ENCODE data around the gene REV3L.
A peak's percentile ranks its signal among the peaks of the same experiment; 100 is the strongest.

REV3L gene

GRCh38 chr6:111430605-111431376 lies 52.2 kb downstream of the REV3L start:
- H3K36me3 ChIP-seq (ENCODE audit: control insufficient read depth in 2 of 2, insufficient read depth in 2 of 2, low read length in 2 of 2) = no peaks in the 10 kb centered on the region
- no peaks in the 10 kb centered on the region for H3K27me3 ChIP-seq (ENCODE audit: control insufficient read depth in 2 of 2, insufficient read depth in 2 of 2, low read length in 2 of 2)
- H3K27ac ChIP-seq (ENCODE audit: low read depth in 2 of 2, low read length in 2 of 2) = no peak overlapping the region
- no peaks in the 10 kb centered on the region for H3K9me3 ChIP-seq (ENCODE audit: control insufficient read depth in 2 of 2, low read length in 2 of 2)
- H3K4me3 ChIP-seq (ENCODE audit: low read length in 2 of 2) = no peak overlapping the region
- H3K4me1 ChIP-seq (ENCODE audit: control insufficient read depth in 2 of 2, insufficient read depth in 2 of 2, low read length in 2 of 2) = peaks cover 4 to 6% of the 10 kb centered on the region in 2 donors
- H3K9ac ChIP-seq (ENCODE audit: low read depth in 1 of 2, low read length in 2 of 2) = no peak overlapping the region

GRCh38 chr6:111429571-111429970 lies 53.4 kb downstream of the REV3L start:
- Histone ChIP-seq H3K9me3 (ENCODE audit: control insufficient read depth in 2 of 2, low read length in 2 of 2) (no peaks in the 10 kb centered on the region), H3K4me1 (ENCODE audit: control insufficient read depth in 2 of 2, insufficient read depth in 2 of 2, low read length in 2 of 2) (peaks cover 4 to 6% of the 10 kb centered on the region in 2 donors), H3K9ac (ENCODE audit: low read depth in 1 of 2, low read length in 2 of 2) (no peak overlapping the region), H3K27ac (ENCODE audit: low read depth in 2 of 2, low read length in 2 of 2) (no peak overlapping the region), H3K36me3 (ENCODE audit: control insufficient read depth in 2 of 2, insufficient read depth in 2 of 2, low read length in 2 of 2) (no peaks in the 10 kb centered on the region), H3K27me3 (ENCODE audit: control insufficient read depth in 2 of 2, insufficient read depth in 2 of 2, low read length in 2 of 2) (no peaks in the 10 kb centered on the region), H3K4me3 (ENCODE audit: low read length in 2 of 2) (no peak overlapping the region)

- Histone ChIP-seq H3K27me3 (ENCODE audit: control insufficient read depth in 2 of 2, insufficient read depth in 2 of 2, low read length in 2 of 2) (no peaks in the 10 kb centered on the region), H3K4me3 (ENCODE audit: low read length in 2 of 2) (no peak overlapping the region), H3K9me3 (ENCODE audit: control insufficient read depth in 2 of 2, low read length in 2 of 2) (no peaks in the 10 kb centered on the region), H3K36me3 (ENCODE audit: control insufficient read depth in 2 of 2, insufficient read depth in 2 of 2, low read length in 2 of 2) (no peaks in the 10 kb centered on the region), H3K27ac (ENCODE audit: low read depth in 2 of 2, low read length in 2 of 2) (no peak overlapping the region), H3K9ac (ENCODE audit: low read depth in 1 of 2, low read length in 2 of 2) (no peak overlapping the region), H3K4me1 (ENCODE audit: control insufficient read depth in 2 of 2, insufficient read depth in 2 of 2, low read length in 2 of 2) (peaks cover 11 to 12% of the 10 kb centered on the region in 2 donors)
Measured at GRCh38 chr6:111428811-111429210, 54.2 kb downstream of the REV3L start.

GRCh38 chr6:111427341-111428116 lies 55.5 kb downstream of the REV3L start:
- Histone ChIP-seq H3K9me3 (ENCODE audit: control insufficient read depth in 2 of 2, low read length in 2 of 2) (no peaks in the 10 kb centered on the region), H3K4me3 (ENCODE audit: low read length in 2 of 2) (no peak overlapping the region), H3K4me1 (ENCODE audit: control insufficient read depth in 2 of 2, insufficient read depth in 2 of 2, low read length in 2 of 2) (peaks cover 12 to 15% of the 10 kb centered on the region in 2 donors), H3K27me3 (ENCODE audit: control insufficient read depth in 2 of 2, insufficient read depth in 2 of 2, low read length in 2 of 2) (no peaks in the 10 kb centered on the region), H3K36me3 (ENCODE audit: control insufficient read depth in 2 of 2, insufficient read depth in 2 of 2, low read length in 2 of 2) (no peaks in the 10 kb centered on the region), H3K9ac (ENCODE audit: low read depth in 1 of 2, low read length in 2 of 2) (no peak overlapping the region), H3K27ac (ENCODE audit: low read depth in 2 of 2, low read length in 2 of 2) (no peak overlapping the region)

- H3K4me3 ChIP-seq (ENCODE audit: low read length in 2 of 2) = no peak overlapping the region
- H3K36me3 ChIP-seq (ENCODE audit: control insufficient read depth in 2 of 2, insufficient read depth in 2 of 2, low read length in 2 of 2) = no peaks in the 10 kb centered on the region
- no peaks in the 10 kb centered on the region for H3K27me3 ChIP-seq (ENCODE audit: control insufficient read depth in 2 of 2, insufficient read depth in 2 of 2, low read length in 2 of 2)
- no peaks in the 10 kb centered on the region for H3K9me3 ChIP-seq (ENCODE audit: control insufficient read depth in 2 of 2, low read length in 2 of 2)
- H3K27ac ChIP-seq (ENCODE audit: low read depth in 2 of 2, low read length in 2 of 2) = peak overlapping the region; percentile 5 to 27
- no peak overlapping the region for H3K9ac ChIP-seq (ENCODE audit: low read depth in 1 of 2, low read length in 2 of 2)
- H3K4me1 ChIP-seq (ENCODE audit: control insufficient read depth in 2 of 2, insufficient read depth in 2 of 2, low read length in 2 of 2) = peaks cover 11 to 15% of the 10 kb centered on the region in 2 donors
Measured at GRCh38 chr6:111423960-111424846, 58.8 kb downstream of the REV3L start.

GRCh38 chr6:111423055-111423633 lies 59.9 kb downstream of the REV3L start:
- H3K27ac ChIP-seq (ENCODE audit: low read depth in 2 of 2, low read length in 2 of 2) = no peak overlapping the region

GRCh38 chr6:111418971-111419693 lies 63.9 kb downstream of the REV3L start:
- Histone ChIP-seq H3K4me3 (ENCODE audit: low read length in 2 of 2) (no peak overlapping the region), H3K9ac (ENCODE audit: low read depth in 1 of 2, low read length in 2 of 2) (no peak overlapping the region), H3K36me3 (ENCODE audit: control insufficient read depth in 2 of 2, insufficient read depth in 2 of 2, low read length in 2 of 2) (peaks cover 3 to 7% of the 10 kb centered on the region in 2 donors), H3K27me3 (ENCODE audit: control insufficient read depth in 2 of 2, insufficient read depth in 2 of 2, low read length in 2 of 2) (no peaks in the 10 kb centered on the region), H3K27ac (ENCODE audit: low read depth in 2 of 2, low read length in 2 of 2) (no peak overlapping the region), H3K4me1 (ENCODE audit: control insufficient read depth in 2 of 2, insufficient read depth in 2 of 2, low read length in 2 of 2) (peaks cover 4 to 11% of the 10 kb centered on the region in 2 donors), H3K9me3 (ENCODE audit: control insufficient read depth in 2 of 2, low read length in 2 of 2) (no peaks in the 10 kb centered on the region)

More at GRCh38 chr6:111423055-111423633, 59.9 kb downstream of the REV3L start:
- H3K9me3 ChIP-seq (ENCODE audit: control insufficient read depth in 2 of 2, low read length in 2 of 2) = no peaks in the 10 kb centered on the region
- H3K36me3 ChIP-seq (ENCODE audit: control insufficient read depth in 2 of 2, insufficient read depth in 2 of 2, low read length in 2 of 2) = no peaks in the 10 kb centered on the region
- H3K4me1 ChIP-seq (ENCODE audit: control insufficient read depth in 2 of 2, insufficient read depth in 2 of 2, low read length in 2 of 2) = peaks cover 11 to 15% of the 10 kb centered on the region in 2 donors
- no peak overlapping the region for H3K4me3 ChIP-seq (ENCODE audit: low read length in 2 of 2)
- H3K9ac ChIP-seq (ENCODE audit: low read depth in 1 of 2, low read length in 2 of 2) = no peak overlapping the region
- no peaks in the 10 kb centered on the region for H3K27me3 ChIP-seq (ENCODE audit: control insufficient read depth in 2 of 2, insufficient read depth in 2 of 2, low read length in 2 of 2)

- Histone ChIP-seq H3K27ac (ENCODE audit: low read depth in 2 of 2, low read length in 2 of 2) (no peak overlapping the region), H3K4me3 (ENCODE audit: low read length in 2 of 2) (no peak overlapping the region), H3K9me3 (ENCODE audit: control insufficient read depth in 2 of 2, low read length in 2 of 2) (no peaks in the 10 kb centered on the region), H3K36me3 (ENCODE audit: control insufficient read depth in 2 of 2, insufficient read depth in 2 of 2, low read length in 2 of 2) (peaks cover 3 to 7% of the 10 kb centered on the region in 2 donors), H3K4me1 (ENCODE audit: control insufficient read depth in 2 of 2, insufficient read depth in 2 of 2, low read length in 2 of 2) (peaks cover 0 to 4% of the 10 kb centered on the region in 2 donors), H3K9ac (ENCODE audit: low read depth in 1 of 2, low read length in 2 of 2) (no peak overlapping the region), H3K27me3 (ENCODE audit: control insufficient read depth in 2 of 2, insufficient read depth in 2 of 2, low read length in 2 of 2) (no peaks in the 10 kb centered on the region)
Measured at GRCh38 chr6:111417946-111418345, 65.1 kb downstream of the REV3L start.

GRCh38 chr6:111417181-111417585 lies 65.8 kb downstream of the REV3L start:
- H3K9me3 ChIP-seq (ENCODE audit: control insufficient read depth in 2 of 2, low read length in 2 of 2) = no peaks in the 10 kb centered on the region
- peak overlapping the region in 1 of 2 donors; percentile 13 for H3K27ac ChIP-seq (ENCODE audit: low read depth in 2 of 2, low read length in 2 of 2)
- H3K4me1 ChIP-seq (ENCODE audit: control insufficient read depth in 2 of 2, insufficient read depth in 2 of 2, low read length in 2 of 2) = peaks cover 0 to 4% of the 10 kb centered on the region in 2 donors
- no peak overlapping the region for H3K4me3 ChIP-seq (ENCODE audit: low read length in 2 of 2)
- no peak overlapping the region for H3K9ac ChIP-seq (ENCODE audit: low read depth in 1 of 2, low read length in 2 of 2)
- peaks cover 3 to 10% of the 10 kb centered on the region in 2 donors for H3K36me3 ChIP-seq (ENCODE audit: control insufficient read depth in 2 of 2, insufficient read depth in 2 of 2, low read length in 2 of 2)
- no peaks in the 10 kb centered on the region for H3K27me3 ChIP-seq (ENCODE audit: control insufficient read depth in 2 of 2, insufficient read depth in 2 of 2, low read length in 2 of 2)

All from mucosa of rectum (tissue), 2 donors.